MM.1S (cell line): Measurements from ENCODE around the gene ATAD3B.

Experiments
- CTCF ChIP-seq: fragments of 300-600 bp; sonication (generic); IDR thresholded peaks from 2 replicates; pipeline ENCODE4 v1.5.1; 2016; ENCODE audit warnings: antibody characterized with exemption, low read length, mixed read lengths
- EZH2 ChIP-seq: fragments of 300-600 bp; sonication (generic); optimal IDR thresholded peaks from 2 replicates; pipeline ENCODE3; 2017; ENCODE audit warnings: low read depth, mild to moderate bottlenecking, antibody characterized with exemption, low read length, mixed read lengths

GRCh38 chr1:1507305-1507704 lies 35.7 kb downstream of the ATAD3B start:
- no peak for TF ChIP-seq CTCF
- no peak for TF ChIP-seq EZH2
